WTC11 (cell line): ENCODE data around the gene USP22. TPM values are rescaled to one million over a fixed set of nuclear protein-coding genes. Genes with fewer than 3 reads are reported as not detected.

Experiments used
- ATAC-seq: fragments of 200-7000 bp; cut with Tn5 transposase; 2 replicates; pipeline ENCODE4 v1.10.0; 2021; ENCODE audit warnings: mild to moderate bottlenecking, moderate library complexity
- CTCF ChIA-PET: fragments of 300-600 bp; sonication (Branson Sonifier 250); formaldehyde crosslinking; loops from one replicate; lab custom pipeline; 2021; ENCODE audit warnings: antibody characterized with exemption; lab: Charles Lee
- POLR2A ChIA-PET: fragments of 350-600 bp; sonication (Branson Sonifier 250); formaldehyde crosslinking; loops from one replicate; lab custom pipeline; 2021; ENCODE audit warnings: antibody characterized with exemption; lab: Charles Lee
- DNase-seq: peaks from one replicate; pipeline ENCODE4 v3.0.0; 2021; ENCODE audit warnings: low spot score
- H3K27ac Mint-ChIP-seq: 2 replicates; pipeline ENCODE4 v1.8.0; 2021; ENCODE audit warnings: mixed read lengths
- H3K27me3 Mint-ChIP-seq: 2 replicates; pipeline ENCODE4 v1.8.0; 2021; ENCODE audit warnings: low read depth, mild to moderate bottlenecking, moderate library complexity, mixed read lengths
- H3K36me3 Mint-ChIP-seq: 2 replicates; pipeline ENCODE4 v1.8.0; 2021; ENCODE audit warnings: mixed read lengths
- H3K4me1 Mint-ChIP-seq: 2 replicates; pipeline ENCODE4 v1.8.0; 2022; ENCODE audit warnings: mixed read lengths
- H3K4me3 Mint-ChIP-seq: 2 replicates; pipeline ENCODE4 v1.8.0; 2021; ENCODE audit warnings: mild to moderate bottlenecking, moderate library complexity, mixed read lengths
- H3K9me3 Mint-ChIP-seq: 2 replicates; pipeline ENCODE4 v1.8.0; 2021; ENCODE audit warnings: mixed read lengths
- CREB1 ChIP-seq: sonication (generic); formaldehyde crosslinking; IDR thresholded peaks from 2 replicates; pipeline ENCODE4 v1.8.0; 2023; ENCODE audit warnings: mild to moderate bottlenecking, missing genetic modification reagents
- E2F1 ChIP-seq: sonication (generic); formaldehyde crosslinking; IDR thresholded peaks from 2 replicates; pipeline ENCODE4 v1.8.0; 2022; ENCODE audit warnings: mild to moderate bottlenecking, missing genetic modification reagents
- E2F4 ChIP-seq: sonication (generic); formaldehyde crosslinking; IDR thresholded peaks from 2 replicates; pipeline ENCODE4 v1.8.1; 2022; ENCODE audit warnings: low read depth, mild to moderate bottlenecking, moderate library complexity, missing genetic modification reagents, borderline replicate concordance
- FOXJ3 ChIP-seq: sonication (generic); formaldehyde crosslinking; IDR thresholded peaks from 2 replicates; pipeline ENCODE4 v1.9.0; 2021; ENCODE audit warnings: missing genetic modification reagents, mild to moderate bottlenecking, borderline replicate concordance
- HMGA2 ChIP-seq: fragments of 250-450 bp; sonication (Bioruptor Pico); IDR thresholded peaks from 2 replicates; pipeline ENCODE4 v1.4.0; 2021; ENCODE audit warnings: mild to moderate bottlenecking, moderate library complexity
- IRF1 ChIP-seq: sonication (generic); formaldehyde crosslinking; IDR thresholded peaks from 2 replicates; pipeline ENCODE4 v1.8.0; 2023; ENCODE audit warnings: missing genetic modification reagents
- RORB ChIP-seq: fragments of 250-450 bp; sonication (Bioruptor Pico); IDR thresholded peaks from 2 replicates; pipeline ENCODE4 v1.9.0; 2021; ENCODE audit warnings: mild to moderate bottlenecking
- SP1 ChIP-seq: sonication (generic); formaldehyde crosslinking; conservative IDR thresholded peaks from 2 replicates; pipeline ENCODE4 v1.8.1; 2022; ENCODE audit warnings: missing genetic modification reagents
- ZNF121 ChIP-seq: sonication (generic); formaldehyde crosslinking; IDR thresholded peaks from 2 replicates; pipeline ENCODE4 v1.8.0; 2023; ENCODE audit warnings: missing genetic modification reagents
- ZNF396 ChIP-seq: fragments of 250-450 bp; sonication (Bioruptor Pico); IDR thresholded peaks from 2 replicates; pipeline ENCODE4 v1.8.0; 2021; ENCODE audit warnings: mild to moderate bottlenecking, moderate library complexity, borderline replicate concordance
- ZNF532 ChIP-seq: fragments of 250-450 bp; sonication (Bioruptor Pico); IDR thresholded peaks from 2 replicates; pipeline ENCODE4 v1.9.0; 2021; ENCODE audit warnings: mild to moderate bottlenecking, borderline replicate concordance
- total RNA-seq: library from RNA; stranded (reverse); gene quantifications from 3 replicates; pipeline ENCODE4 v1.2.3, GENCODE V29; 2021
- TF ChIP-seq, protein P1 (sequence below): fragments of 250-450 bp; sonication (Bioruptor Pico); IDR thresholded peaks from 2 replicates; pipeline ENCODE4 v1.9.0; 2021; ENCODE audit warnings: mild to moderate bottlenecking
- TF ChIP-seq, protein P2 (sequence below): sonication (generic); formaldehyde crosslinking; IDR thresholded peaks from 2 replicates; pipeline ENCODE4 v1.8.1; 2022; ENCODE audit warnings: mild to moderate bottlenecking, moderate library complexity, missing genetic modification reagents
- TF ChIP-seq, protein P3 (sequence below): fragments of 250-450 bp; sonication (Bioruptor Pico); IDR thresholded peaks from 2 replicates; pipeline ENCODE4 v1.9.0; 2021; ENCODE audit warnings: moderate library complexity, mild to moderate bottlenecking, inconsistent platforms, borderline replicate concordance
- TF ChIP-seq, protein P4 (sequence below): sonication (generic); formaldehyde crosslinking; IDR thresholded peaks from 2 replicates; pipeline ENCODE4 v1.8.1; 2022; ENCODE audit warnings: mild to moderate bottlenecking, missing genetic modification reagents, moderate library complexity, borderline replicate concordance

Gene USP22
- total RNA-seq, 1 experiment from 2014 or later, result 289 TPM

DNA sequence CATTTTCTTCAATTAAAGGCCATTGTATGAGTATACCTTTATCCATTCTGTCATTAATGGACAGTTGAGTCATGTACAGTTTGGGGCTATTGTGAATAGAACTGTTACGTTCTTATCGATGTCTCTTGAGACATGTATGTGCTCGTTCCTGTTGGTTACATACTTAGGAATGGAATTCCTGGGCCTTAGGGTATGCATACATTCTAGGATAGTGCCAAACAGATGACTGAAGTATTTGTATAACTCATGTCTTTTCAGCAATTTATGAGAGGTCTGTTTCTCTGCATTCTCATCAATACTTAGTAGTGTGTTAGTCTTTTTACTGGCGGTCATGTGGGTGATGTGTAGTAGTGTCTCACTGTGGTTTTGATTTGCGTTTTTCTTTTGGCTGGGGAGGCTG is 81.2 kb downstream of the USP22 start:
- no peaks in the 10 kb centered on the region; the same call in 1 of the 2 replicates for H3K9me3 Mint-ChIP-seq
- 0 out of 2 replicates have a peak overlapping the region, but pooled peaks have one; percentile 28 for H3K27ac Mint-ChIP-seq
- peaks cover 40% of the 10 kb centered on the region for H3K4me1 Mint-ChIP-seq
- TF ChIP-seq E2F1 (CRISPR knock-in tag), result no peak
- no peak for TF ChIP-seq IRF1 (CRISPR knock-in tag)
- TF ChIP-seq CREB1 (CRISPR knock-in tag), result no peak
- TF ChIP-seq E2F4, result no peak
- ChIA-PET CTCF (interaction anchor here (0.6 to 2.7 kb wide), 2 partner anchors 14 to 31 kb away, joined by 3 to 14 read pairs; no protein-coding TSS in a partner anchor), POLR2A (interaction anchor here (0.7 kb wide), 1 partner anchor 104 kb away, joined by 4 read pairs; no protein-coding TSS in a partner anchor)
- ATAC-seq (no peak; the same call in 1 of the 2 replicates), DNase-seq (no peak)
- H3K36me3 Mint-ChIP-seq, result peaks cover 21% of the 10 kb centered on the region
- no peaks in the 10 kb centered on the region for H3K27me3 Mint-ChIP-seq
- H3K4me3 Mint-ChIP-seq, result no peak overlapping the region

- Mint-ChIP-seq H3K9me3 (no peaks in the 10 kb centered on the region; the same call in 1 of the 2 replicates), H3K4me3 (no peak overlapping the region), H3K27me3 (no peaks in the 10 kb centered on the region), H3K36me3 (peaks cover 24% of the 10 kb centered on the region), H3K4me1 (peaks cover 42% of the 10 kb centered on the region), H3K27ac (no peak overlapping the region)
- ATAC-seq (no peak), DNase-seq (no peak)
- TF ChIP-seq, protein P1, sequence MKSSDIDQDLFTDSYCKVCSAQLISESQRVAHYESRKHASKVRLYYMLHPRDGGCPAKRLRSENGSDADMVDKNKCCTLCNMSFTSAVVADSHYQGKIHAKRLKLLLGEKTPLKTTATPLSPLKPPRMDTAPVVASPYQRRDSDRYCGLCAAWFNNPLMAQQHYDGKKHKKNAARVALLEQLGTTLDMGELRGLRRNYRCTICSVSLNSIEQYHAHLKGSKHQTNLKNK (CRISPR knock-in tag), result no peak
- TF ChIP-seq ZNF121 (CRISPR knock-in tag) (no peak), ZNF396 (no peak), ZNF532 (CRISPR knock-in tag) (no peak), RORB (no peak), E2F1 (CRISPR knock-in tag) (no peak), FOXJ3 (no peak), SP1 (CRISPR knock-in tag) (no peak), HMGA2 (CRISPR knock-in tag) (no peak)
- TF ChIP-seq, protein P2, sequence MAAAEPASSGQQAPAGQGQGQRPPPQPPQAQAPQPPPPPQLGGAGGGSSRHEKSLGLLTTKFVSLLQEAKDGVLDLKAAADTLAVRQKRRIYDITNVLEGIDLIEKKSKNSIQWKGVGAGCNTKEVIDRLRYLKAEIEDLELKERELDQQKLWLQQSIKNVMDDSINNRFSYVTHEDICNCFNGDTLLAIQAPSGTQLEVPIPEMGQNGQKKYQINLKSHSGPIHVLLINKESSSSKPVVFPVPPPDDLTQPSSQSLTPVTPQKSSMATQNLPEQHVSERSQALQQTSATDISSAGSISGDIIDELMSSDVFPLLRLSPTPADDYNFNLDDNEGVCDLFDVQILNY (CRISPR knock-in tag), result no peak
- TF ChIP-seq, protein P3, sequence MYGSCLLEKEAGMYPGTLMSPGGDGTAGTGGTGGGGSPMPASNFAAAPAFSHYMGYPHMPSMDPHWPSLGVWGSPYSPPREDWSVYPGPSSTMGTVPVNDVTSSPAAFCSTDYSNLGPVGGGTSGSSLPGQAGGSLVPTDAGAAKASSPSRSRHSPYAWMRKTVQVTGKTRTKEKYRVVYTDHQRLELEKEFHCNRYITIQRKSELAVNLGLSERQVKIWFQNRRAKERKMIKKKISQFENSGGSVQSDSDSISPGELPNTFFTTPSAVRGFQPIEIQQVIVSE, result no peak
- TF ChIP-seq, protein P4, sequence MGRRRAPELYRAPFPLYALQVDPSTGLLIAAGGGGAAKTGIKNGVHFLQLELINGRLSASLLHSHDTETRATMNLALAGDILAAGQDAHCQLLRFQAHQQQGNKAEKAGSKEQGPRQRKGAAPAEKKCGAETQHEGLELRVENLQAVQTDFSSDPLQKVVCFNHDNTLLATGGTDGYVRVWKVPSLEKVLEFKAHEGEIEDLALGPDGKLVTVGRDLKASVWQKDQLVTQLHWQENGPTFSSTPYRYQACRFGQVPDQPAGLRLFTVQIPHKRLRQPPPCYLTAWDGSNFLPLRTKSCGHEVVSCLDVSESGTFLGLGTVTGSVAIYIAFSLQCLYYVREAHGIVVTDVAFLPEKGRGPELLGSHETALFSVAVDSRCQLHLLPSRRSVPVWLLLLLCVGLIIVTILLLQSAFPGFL, result no peak
- ChIA-PET POLR2A (no interaction called here), CTCF (interaction anchor here (1.1 kb wide), 1 partner anchor 32 kb away, joined by 4 read pairs; no protein-coding TSS in a partner anchor)
These were observed 81.9 kb downstream of the USP22 start for GRCh38 chr17:20960871-20961270.
